NCI-H1048 (cell line): ENCODE data around the gene CCDC117.
"Not testable (repeated sequence)": the region's sequence is repeated elsewhere in the genome, so short reads cannot be mapped to it uniquely, and the experiment has no call there.

ENCODE experiments used
- DNase-seq: peaks from one replicate; lab custom pipeline; 2025; lab: John Stamatoyannopoulos, UW

The CCDC117 gene

GRCh38 chr22:28801845-28802594 is 29.5 kb downstream of the CCDC117 start:
- DNase-seq: no peak

- no peak for DNase-seq
Measured at GRCh38 chr22:28802595-28803123, 30.2 kb downstream of the CCDC117 start.

GRCh38 chr22:28805426-28805825 is 32.9 kb downstream of the CCDC117 start:
- not testable (repeated sequence) for DNase-seq

- no peak for DNase-seq
Measured at GRCh38 chr22:28808716-28809355, 36.3 kb downstream of the CCDC117 start.

GRCh38 chr22:28810821-28811491 is 38.5 kb downstream of the CCDC117 start:
- DNase-seq: no peak

GRCh38 chr22:28812516-28812915 is 40.0 kb downstream of the CCDC117 start:
- DNase-seq: no peak

GRCh38 chr22:28813772-28814518 is 41.5 kb downstream of the CCDC117 start:
- DNase-seq: no peak

- DNase-seq: no peak
Measured at GRCh38 chr22:28815111-28815510, 42.6 kb downstream of the CCDC117 start.

GRCh38 chr22:28815729-28816128 is 43.2 kb downstream of the CCDC117 start:
- DNase-seq: no peak

- no peak for DNase-seq
Measured at GRCh38 chr22:28817064-28817463, 44.6 kb downstream of the CCDC117 start.

- no peak for DNase-seq
Measured at GRCh38 chr22:28817919-28818859, 45.7 kb downstream of the CCDC117 start.

GRCh38 chr22:28819253-28820096 is 47.0 kb downstream of the CCDC117 start:
- no peak for DNase-seq

- DNase-seq: no peak
Measured at GRCh38 chr22:28820885-28821284, 48.4 kb downstream of the CCDC117 start.

- DNase-seq: no peak
Measured at GRCh38 chr22:28821452-28821851, 49.0 kb downstream of the CCDC117 start.

GRCh38 chr22:28822930-28823551 is 50.5 kb downstream of the CCDC117 start:
- no peak for DNase-seq

- not testable (repeated sequence) for DNase-seq
Measured at GRCh38 chr22:28824455-28824854, 52.0 kb downstream of the CCDC117 start.

GRCh38 chr22:28826430-28826829 is 53.9 kb downstream of the CCDC117 start:
- DNase-seq: not testable (repeated sequence)

GRCh38 chr22:28826921-28827320 is 54.4 kb downstream of the CCDC117 start:
- DNase-seq: no peak

- peak; percentile 23 for DNase-seq
Measured at GRCh38 chr22:28829358-28830181, 57.1 kb downstream of the CCDC117 start.
